Endometrial microvascular endothelial cells (primary cell): ENCODE data around the gene SEBOX. TPM values are rescaled to one million over a fixed set of nuclear protein-coding genes. Genes with fewer than 3 reads are reported as not detected.

Experiments used
- in situ Hi-C: cut with HindIII; loops from 2 replicates; pipeline ENCODE4 v1.10.0; 2017; ENCODE audit warnings: low sequenced_read_pairs, low pct_unique_long_range_greater_than_20kb; ENCODE audit errors: inconsistent ontology term
- total RNA-seq: library from RNA; depleted of rRNA; stranded (reverse); fragments of >200 nt; gene quantifications from one replicate; pipeline ENCODE4 v1.2.3, GENCODE V29; 2015; ENCODE audit errors: inconsistent ontology term

Gene SEBOX
- total RNA-seq = not detected

GRCh38 chr17:28364665-28365363 is at the start of gene SEBOX:
Gene SEBOX, minus strand, starts transcription at chr17:28365199. Its CDS starts 48 bp downstream, at chr17:28365151.
- in situ Hi-C loops = no loop called here

- in situ Hi-C loops = no loop called here
These were observed 48.8 kb upstream of the SEBOX start for GRCh38 chr17:28413804-28414203.

- in situ Hi-C loops = no loop called here
These were observed 47.1 kb upstream of the SEBOX start for GRCh38 chr17:28412099-28412498.

- in situ Hi-C loops = no loop called here
These were observed 42.9 kb upstream of the SEBOX start for GRCh38 chr17:28407974-28408306.

GRCh38 chr17:28407130-28407973 is 42.4 kb upstream of the SEBOX start:
- in situ Hi-C loops = no loop called here

- in situ Hi-C loops = no loop called here
These were observed 41.4 kb upstream of the SEBOX start for GRCh38 chr17:28406473-28406814.

- in situ Hi-C loops = no loop called here
These were observed 40.9 kb upstream of the SEBOX start, which contains the start of gene SLC46A1 for GRCh38 chr17:28405632-28406472. Gene SLC46A1, minus strand, starts transcription at chr17:28406212. Its CDS starts 98 bp downstream, at chr17:28406114.

- in situ Hi-C loops = no loop called here
These were observed 40.0 kb upstream of the SEBOX start for GRCh38 chr17:28404812-28405570.

- in situ Hi-C loops = no loop called here
These were observed 39.4 kb upstream of the SEBOX start for GRCh38 chr17:28404461-28404811.

GRCh38 chr17:28404007-28404406 is 39.0 kb upstream of the SEBOX start:
- in situ Hi-C loops = no loop called here

- in situ Hi-C loops = no loop called here
These were observed 37.8 kb upstream of the SEBOX start for GRCh38 chr17:28402844-28403243.

GRCh38 chr17:28402224-28402630 is 37.2 kb upstream of the SEBOX start:
- in situ Hi-C loops = no loop called here

- in situ Hi-C loops = no loop called here
These were observed 34.8 kb upstream of the SEBOX start for GRCh38 chr17:28399808-28400207.

GRCh38 chr17:28398280-28398981 is 33.4 kb upstream of the SEBOX start:
- in situ Hi-C loops = no loop called here

GRCh38 chr17:28397687-28398279 is 32.8 kb upstream of the SEBOX start:
- in situ Hi-C loops = no loop called here

GRCh38 chr17:28397275-28397674 is 32.3 kb upstream of the SEBOX start:
- in situ Hi-C loops = no loop called here

GRCh38 chr17:28396635-28397239 is 31.7 kb upstream of the SEBOX start:
- in situ Hi-C loops = no loop called here

- in situ Hi-C loops = no loop called here
These were observed 31.0 kb upstream of the SEBOX start for GRCh38 chr17:28395968-28396367.
